SHP77 treated with DMSO at 0.1 percent for 48 hours (cell line): ENCODE data around the gene PLAAT2.
"Not testable (repeated sequence)": the region's sequence is repeated elsewhere in the genome, so short reads cannot be mapped to it uniquely, and the experiment has no call there.

Source experiments
- DNase-seq: peaks from one replicate; lab custom pipeline; 2025; lab: John Stamatoyannopoulos, UW

The PLAAT2 gene

DNA sequence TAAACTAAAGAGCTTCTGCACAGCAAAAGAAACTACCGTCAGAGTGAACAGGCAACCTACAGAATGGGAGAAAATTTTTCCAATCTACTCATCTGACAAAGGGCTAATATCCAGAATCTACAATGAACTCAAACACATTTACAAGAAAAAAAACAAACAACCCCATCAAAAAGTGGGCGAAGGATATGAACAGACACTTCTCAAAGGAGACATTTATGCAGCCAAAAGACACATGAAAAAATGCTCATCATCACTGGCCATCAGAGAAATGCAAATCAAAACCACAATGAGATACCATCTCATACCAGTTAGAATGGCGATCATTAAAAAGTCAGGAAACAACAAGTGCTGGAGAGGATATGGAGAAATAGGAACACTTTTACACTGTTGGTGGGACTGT lies 15.7 kb upstream of the PLAAT2 start:
- DNase-seq = not testable (repeated sequence)

DNA sequence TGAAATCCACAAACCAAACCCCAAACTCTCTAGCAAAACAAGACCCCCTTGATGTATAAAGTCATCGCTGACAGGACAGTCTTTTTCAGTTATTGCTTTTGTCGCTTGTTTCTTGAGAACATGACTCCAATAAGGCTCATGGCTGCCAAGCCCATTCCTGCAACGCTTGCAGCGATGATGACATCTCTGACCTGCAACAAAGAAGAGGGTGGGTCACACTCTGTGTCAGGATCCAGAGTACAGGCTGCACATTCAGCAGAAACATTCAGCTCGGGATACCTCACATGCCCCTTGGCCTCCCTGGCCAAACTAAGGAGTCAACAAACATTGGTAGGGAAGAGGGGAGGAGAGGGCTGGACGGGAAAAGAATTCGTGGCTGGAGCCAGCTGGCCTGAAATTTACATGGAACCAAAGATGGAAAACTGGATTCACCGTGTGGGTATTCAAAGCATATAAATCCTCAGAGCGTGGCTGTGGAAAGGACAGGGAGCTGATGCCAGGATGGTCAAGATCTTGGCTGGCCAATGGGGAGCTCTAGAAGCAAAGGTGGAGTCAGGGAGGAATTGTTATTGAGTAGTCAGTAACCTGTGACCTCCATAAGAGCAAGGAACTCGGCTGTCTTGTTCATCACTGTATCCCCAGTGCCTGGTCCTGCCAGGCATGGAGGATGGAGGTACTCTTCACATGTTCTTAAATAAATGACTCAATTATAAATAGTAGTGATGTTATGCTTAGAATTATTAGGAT lies 11.8 kb upstream of the PLAAT2 start:
- DNase-seq = no peak

DNA sequence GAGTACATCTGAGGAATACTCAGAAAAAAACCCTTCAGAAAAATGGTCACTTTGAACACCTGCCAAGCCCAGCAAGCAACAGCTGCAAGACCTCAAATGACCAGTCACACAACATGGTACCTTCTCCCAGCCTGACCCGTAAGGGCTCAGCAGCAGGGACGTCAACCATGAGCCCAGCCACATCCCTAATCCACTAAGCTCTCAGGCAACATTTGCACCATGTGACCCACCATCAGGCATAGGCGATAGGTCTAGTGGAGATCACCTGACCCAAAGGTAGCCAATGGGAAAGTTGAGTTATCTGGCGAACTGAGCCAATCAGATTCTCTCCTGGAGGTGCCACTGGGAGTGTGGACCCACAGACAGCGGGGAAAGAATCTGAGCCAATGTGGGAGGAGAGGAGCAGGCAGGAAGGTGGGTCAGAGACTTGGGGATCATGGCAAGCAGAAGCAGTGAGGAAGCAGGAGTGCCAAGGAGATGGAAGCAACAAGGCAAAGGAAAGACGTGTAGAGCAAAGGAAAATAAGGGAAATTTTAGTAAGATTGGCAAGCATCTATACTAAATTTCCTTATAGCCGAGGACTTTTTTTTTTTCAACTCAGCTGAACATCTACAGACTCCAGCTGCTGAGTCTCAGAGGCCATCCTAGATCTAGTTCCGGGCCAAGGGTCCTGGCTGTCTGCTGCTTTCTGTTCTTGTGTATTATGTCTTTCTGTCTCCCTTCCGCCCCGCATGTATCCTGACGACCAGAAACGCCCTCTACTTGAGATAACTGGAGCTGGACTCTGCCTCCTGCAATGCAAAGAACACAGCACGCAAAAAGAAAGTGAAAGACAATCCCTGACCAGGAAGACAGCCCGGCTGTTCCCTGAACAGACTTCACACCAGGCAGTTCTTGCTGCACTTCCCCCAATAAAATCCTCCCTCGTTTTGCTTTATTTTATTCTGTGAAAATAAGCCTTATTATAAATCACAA lies 11.0 kb upstream of the PLAAT2 start:
- DNase-seq = no peak

DNA sequence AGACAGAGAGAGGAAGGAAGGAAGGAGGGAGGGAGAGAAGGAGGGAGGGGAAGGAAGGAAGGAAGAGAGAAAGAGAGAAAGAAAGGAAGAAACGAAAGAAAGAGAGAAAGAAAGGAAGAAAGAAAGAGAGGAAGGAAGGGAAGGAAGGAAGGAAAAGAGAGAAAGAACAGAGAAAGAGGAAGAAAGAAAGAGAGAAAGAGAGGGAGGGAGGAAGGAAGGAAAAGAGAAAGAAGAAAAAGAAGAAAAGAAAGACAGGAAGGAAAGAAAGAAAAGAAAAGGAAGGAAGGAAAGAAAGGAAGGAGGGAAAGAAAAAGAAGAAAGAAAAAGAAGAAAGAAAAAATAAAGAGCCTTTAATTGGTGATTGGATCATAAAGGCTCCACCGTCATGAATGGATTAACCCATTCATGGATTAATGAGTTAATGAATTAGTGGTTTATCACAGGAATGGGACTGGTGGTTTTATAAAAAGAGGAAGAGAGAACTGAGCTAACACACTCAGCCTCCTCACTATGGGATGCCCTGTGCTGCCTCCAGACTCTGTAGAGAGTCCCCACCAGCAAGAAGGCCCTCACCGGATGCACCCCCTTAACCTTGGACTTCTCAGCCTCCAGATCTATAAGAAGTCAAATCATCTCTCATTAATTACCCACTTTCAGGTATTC lies 9.0 kb upstream of the PLAAT2 start:
- DNase-seq = no peak

DNA sequence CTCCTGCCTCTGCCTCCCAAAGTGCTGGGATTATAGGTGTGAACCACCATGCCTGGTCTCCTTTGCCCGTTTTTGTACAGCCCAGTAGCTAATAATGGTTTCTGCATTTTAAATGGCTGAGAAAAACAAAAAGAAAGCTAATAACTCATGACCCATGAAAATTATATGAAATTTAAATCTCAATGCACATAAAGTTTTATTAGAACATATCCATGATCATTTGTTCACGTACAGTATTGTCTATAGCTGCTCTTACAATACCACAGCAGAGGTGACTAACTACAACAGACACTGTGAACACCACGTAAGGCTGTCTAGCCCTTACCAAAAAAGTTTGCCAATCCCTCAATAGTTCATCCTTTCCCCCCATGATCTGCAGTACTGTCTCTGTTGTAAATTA lies 6.4 kb upstream of the PLAAT2 start:
- DNase-seq = no peak

DNA sequence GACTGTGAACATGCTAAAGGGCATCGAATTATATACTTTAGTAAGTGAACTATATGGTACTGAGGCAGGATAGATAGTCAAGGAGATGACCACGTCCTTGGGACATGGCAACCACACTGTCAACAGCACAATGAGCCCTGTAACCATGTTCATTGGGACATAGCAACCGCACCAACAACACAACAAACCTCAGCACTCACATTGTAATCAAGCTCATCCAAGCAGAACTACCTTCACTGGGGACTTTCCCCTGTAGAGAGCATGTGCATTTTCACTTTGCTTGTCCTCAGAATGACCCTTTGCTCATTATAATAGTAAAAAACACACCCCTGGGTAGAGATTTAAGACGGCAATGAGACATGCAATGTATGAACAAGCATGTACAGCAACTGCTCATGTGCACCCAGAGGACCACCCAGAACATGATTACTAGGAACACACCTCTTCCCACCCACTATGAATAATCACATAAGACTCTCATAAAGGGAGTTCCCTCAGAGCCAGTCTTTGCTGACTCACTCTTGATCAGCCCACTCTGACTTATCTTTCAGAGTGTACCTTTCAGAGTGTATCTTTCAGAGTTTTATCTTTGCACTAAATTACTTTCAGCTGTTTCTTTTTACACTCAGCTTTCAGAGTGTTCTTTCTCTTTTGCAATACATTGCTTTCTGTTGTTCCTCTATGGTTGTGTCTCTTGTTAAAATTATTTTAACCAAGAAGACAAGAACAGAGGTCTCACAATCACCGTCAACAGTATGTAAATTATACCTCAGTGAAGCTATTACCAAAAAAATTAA lies 4.1 kb upstream of the PLAAT2 start:
- DNase-seq = no peak

DNA sequence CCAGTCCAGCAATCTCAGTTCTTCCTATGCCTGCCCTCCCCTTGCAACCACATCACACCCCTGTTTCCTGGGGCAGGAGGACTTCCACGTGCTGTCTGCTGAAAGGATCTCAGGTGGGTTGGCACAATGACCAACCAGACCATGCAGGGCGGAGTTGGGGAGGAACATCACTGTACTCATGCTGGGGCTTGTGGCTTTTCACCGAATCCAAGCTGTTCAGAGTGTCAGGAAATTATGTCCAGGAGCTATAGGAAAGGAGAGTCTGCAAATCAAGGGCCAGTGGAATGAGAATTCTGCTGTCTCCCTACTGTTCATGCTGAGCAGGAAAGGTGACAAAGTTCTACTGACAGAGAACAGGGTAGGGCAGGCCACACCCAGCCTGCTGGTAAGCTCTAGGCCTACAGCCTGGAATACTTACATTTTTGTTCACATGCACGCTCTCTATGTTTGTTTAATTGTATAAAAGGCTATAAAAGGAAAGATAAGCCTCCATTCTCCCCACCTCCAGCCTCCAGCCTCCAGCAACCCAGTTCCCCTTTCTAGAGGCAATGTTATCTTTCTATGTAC lies 1.7 kb upstream of the PLAAT2 start:
- no peak for DNase-seq

DNA sequence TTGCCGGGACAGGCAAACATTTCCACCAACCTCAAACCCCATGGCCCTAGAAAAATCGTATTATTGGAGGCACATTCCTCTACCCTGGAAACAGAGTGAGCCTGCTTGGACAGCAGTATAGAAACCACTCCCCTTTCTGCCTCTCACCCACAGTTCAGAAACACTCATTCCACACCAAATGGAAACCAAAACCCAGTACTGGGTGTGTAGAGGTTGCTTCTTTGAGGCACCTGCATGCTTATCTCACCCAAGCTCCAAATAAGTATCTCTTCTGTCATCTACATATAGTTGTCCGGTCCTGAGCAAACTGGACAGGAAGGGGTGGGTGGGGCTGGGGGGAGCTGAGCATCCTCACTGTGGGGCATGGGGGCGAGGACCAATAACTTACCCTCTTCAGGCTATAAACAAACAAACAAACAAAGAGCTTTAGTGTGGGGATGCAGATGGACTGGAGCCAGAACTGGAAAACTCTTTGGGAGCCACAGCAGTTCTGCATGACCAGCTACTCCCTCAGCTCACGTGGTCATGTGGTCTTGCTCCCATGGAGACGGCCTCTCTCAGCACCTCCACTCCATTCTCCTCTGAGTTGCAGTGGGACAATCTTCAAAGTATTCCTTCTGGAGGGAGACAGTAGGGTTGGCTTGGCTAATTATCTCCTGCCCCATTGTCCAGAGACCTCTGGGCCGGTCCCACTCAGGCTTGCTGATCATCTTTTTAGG lies 1.0 kb upstream of the PLAAT2 start:
- no peak for DNase-seq

DNA sequence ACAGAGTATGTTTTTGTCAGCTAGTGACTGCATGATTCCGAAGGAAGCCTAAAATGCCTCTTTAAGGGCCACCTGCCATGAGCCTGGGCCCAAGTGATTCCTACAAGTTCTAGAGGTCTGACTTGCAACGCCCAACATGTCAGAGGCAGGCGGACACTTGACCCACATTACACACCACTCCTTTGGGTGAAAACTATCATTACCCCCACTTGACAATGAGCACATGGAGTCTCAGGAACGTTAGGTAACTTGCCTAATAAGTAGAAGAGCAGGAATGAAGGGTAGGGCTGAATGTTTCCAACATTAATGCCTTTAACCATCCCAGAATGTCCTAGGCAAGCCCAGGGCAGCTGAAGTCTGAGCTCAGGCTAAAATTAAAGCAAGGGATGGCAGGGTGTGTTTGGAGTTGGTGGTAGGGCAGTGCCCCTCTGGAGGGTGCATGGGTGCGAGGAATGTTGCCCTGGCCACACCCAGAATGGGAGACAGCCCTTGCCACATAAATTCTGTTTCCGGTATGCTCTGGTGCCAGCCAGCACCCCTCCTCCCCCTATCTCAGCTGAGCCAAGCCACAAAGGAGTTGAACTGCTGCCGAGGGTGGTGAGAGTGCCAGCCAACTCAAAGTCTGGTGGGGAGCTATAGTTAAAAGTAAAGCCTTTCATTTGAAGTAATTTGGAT lies 2.5 kb downstream of the PLAAT2 start:
- DNase-seq = no peak

DNA sequence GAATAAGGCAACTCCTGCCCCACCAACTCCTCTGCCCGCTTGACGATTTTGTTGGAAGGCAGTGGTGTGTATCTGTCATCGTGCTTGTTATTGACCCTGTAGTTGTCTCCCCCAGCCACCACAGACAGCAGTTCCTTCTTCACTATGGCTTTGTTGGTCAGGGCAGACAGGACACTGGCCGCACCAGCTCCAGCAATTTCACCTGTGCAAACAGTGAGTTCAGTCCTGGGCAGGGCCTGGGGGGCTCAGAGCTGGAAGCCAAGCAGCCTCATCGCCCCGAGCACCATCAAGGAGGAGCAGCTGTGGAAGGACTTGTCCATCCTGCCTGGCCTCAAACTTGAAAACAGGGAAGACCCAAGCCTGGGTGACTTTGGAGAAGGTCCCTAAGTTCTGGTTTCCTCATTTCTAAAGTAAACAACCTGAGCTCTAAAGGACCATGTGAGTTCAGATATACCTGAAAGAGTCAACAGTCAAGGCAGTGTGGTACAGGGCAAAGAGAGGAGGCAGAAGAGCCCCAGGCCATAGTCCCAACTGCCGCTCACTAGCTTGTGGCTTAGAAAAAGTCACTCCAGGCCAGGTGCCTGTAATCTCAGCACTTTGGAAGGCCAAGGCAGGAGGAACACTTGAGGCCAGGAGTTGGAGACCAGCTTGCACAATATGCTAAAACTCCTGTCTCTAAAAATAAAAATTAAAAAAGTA lies 4.6 kb downstream of the PLAAT2 start:
- DNase-seq = no peak

DNA sequence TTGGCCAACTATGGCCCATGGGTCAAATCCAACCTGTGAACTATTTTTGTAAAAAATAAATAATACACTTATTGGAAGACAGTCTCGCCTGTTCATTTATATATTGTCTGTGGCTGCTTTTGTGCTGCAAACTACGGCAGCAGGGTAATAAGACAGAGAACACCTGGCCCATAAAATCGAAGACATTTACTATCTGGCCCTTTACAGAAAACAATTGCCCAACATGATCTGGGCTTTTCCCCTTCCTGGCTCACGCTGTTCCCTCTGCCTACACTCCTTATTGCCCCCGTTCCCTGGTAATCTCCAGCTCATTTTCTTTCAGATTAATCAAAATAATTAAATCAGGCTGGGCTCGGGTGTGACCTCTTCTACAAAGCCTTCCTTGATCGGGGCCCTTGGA lies 5.6 kb downstream of the PLAAT2 start:
- DNase-seq = no peak

DNA sequence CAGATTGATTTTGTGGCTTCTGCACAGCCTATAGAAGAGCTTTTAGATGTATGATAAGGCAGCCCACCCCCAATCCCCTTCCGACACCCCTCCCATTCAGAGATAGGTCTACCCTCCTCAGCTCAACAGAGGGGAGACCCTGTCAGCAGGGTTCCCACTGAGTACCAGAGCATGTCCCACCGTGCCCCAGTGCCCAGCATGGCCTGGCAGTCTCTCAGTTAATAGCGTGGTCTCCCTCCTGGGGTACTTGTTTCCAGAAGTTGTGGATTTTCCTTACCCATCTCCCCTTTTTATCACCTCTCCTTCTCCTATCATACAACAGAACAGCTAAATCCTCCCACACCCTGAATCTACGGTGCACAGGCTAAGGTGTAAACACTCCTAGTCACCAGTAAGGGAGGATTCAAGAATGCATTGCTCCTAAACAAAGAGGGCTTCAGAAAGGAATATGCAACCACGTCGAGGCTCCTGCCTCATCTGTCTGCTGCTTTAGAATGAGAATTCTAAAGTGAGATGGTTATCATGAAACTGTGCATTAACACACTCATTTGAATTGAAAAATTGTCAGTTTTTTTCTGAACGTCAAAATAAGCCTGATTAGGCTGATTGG lies 6.7 kb downstream of the PLAAT2 start:
- DNase-seq = no peak

DNA sequence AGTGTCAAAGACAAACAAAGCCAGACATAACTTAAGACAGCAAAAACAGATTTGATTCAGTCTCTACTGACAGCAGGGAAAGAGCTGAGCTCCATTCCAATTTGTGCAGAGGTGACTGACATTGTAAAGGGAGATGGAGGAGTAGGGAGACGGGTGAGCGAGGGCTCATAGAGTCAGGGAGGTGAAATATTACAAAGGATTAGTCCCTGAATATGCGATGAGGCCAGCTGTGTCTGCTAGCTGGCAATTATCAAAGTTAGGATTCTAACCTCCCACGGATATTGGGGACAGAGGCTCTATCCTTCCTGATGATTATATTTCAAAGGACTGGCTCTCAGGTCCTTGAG lies 8.3 kb downstream of the PLAAT2 start:
- no peak for DNase-seq

DNA sequence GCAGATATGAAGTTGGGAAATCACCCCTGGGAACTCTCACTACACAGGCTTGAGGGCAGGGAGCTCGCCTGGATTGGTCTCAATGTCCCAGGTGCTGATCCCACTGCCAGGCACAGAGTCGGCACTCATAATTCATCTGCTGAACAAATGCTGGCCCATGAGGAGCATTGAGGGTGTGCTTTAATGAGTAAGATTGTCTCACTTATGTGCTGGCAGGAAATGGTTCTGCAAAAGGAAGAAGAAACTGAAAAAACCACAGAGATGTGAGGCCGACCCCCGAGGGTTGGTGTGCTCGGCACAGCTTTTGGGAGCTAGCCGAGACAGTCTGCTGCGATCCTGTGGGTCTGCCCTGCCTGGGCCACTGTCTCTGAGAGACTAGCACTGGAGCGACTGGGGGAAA lies 9.4 kb downstream of the PLAAT2 start:
- DNase-seq = no peak

DNA sequence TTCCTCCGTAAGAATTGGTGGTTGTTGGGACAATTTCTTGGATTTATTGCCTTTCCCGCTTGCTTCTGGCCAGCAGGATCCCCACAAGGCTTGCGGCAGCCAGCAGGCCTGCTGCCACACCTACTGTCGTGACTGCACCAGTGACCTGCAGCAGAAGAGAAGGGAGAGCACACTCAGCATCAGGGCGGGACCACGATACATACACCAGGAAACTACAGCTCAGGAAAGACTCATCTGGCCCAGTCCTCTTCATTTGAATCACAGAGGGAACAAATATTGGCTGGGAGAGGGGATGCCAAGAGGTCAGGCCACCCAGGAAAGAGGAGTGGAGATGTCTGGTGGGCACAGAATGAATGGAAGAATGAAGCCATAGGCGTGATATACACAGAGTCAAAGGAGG lies 10.3 kb downstream of the PLAAT2 start:
- no peak for DNase-seq

DNA sequence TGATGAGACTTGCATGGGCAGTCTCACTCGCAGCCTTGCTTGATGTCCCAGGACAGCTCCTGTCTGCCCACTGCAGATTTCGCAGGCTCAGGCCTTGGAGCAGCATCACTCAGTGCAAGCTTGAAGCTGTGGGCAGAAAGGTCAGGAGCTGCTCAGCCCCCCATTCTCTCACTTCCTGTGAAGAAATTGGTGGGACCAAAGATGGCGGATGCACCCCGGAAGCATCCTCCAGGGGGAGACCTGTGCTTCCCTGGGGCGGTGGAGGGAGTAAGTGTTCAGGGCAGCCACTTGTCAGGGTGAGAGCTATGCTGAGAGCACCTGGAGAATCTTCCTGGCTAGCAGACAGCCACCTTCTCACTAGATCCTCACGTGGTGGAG lies 11.3 kb downstream of the PLAAT2 start:
- no peak for DNase-seq

DNA sequence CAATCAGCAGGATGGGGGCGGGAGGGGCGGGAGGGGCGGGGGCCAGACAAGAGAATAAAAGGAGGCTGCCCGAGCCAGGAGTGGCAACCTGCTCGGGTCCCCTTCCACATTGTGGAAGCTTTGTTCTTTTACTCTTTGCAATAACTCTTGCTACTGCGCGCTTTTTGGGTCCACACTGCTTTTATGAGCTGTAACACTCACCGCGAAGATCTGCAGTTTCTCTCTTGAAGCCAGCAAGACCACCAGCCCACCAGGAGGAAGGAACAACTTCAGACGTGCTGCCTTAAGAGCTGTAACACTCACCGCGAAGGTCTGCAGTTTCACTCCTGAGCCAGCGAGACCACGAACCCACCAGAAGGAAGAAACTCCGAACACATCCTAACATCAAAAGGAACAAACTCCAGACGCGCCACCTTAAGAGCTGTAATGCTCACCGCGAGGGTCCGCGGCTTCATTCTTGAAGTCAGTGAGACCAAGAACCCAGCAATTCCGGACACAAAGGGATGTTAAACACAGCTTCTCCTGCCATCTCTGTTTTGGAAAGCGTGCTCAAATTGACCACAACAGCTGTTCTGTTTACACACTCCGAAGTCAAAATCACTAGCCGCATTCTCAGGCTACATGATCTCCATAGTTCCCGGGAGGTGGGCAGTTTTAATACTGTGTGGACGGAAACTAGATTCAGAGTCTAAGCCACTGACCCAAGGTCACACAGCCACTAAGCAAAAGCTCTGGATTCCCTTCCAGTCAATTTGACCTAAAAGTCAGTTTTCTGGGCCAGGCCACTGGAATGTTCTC lies 11.9 kb downstream of the PLAAT2 start:
- no peak for DNase-seq

DNA sequence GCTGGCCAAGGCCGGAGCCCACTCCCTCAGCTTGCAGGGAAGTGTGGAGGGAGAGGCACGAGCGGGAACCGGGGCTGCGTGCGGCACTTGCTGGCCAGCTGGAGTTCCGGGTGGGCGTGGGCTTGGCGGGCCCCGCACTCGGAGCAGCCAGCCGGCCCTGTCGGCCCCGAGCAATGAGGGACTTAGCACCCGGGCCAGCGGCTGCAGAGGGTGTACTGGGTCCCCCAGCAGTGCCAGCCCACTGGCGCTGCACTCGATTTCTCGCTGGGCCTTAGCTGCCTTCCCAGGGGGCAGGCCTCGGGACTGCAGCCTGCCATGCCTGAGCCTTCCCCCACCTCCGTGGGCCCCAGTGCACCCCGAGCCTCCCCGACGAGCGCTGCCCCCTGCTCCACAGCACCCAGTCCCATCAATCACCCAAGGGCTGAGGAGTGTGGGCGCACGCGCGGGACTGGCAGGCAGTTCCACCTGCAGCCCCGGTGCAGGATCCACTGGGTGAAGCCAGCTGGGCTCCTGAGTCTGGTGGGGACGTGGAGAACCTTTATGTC lies 13.0 kb downstream of the PLAAT2 start:
- DNase-seq = not testable (repeated sequence)
